ENCODE data around the gene PIWIL1. TPM values are rescaled to one million over a fixed set of nuclear protein-coding genes. Genes with fewer than 3 reads are reported as not detected.

The PIWIL1 gene
- total RNA-seq, 1 experiment from 2014 or later = not detected

DNA sequence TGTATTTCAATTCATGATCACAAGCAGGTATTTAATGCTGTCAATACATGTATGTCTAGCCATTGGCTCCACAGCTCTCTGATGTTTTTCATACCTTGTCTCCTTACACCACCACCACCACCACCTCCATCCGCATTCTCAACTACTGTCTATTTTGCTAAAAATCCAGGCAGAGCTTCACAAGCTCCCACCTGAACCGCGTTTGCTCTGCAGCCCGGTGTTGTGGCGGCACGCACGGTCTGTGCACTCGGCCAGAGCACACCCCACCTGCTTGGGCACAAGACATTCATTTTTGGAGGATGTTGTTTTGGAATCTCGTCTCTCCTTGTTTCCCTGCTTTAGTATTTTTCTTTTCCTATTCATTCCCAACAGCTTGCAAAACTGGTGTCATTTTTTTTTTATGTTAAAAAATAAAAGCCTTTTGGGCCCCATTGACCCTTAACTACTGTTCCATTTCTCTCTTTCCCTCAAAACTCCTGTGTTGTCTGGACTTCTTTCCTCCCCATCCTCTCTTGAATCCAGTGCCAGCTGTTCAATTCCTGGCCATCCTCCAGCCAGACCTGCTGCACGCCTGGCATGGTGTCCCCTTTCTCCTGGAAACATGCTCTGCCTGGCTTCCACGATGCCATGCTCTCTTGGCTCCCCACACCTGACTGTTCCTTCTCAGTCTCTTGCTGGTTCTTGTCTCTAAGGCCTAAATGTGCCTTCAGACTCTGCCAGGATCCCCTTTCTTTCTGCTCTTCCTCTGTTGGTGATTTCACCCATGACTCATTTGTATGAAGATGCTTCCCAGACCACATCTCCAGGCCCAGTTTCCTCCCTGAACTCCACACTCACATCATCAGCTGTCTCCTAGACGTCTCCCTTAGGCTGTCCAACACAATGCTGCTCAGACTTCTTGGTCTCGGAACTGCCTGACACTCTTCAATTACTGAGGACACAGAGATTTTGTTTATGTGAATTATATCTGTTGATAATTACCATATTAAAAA is 37.9 kb downstream of the PIWIL1 start:
- no peaks in the 10 kb centered on the region for H3K9me3 ChIP-seq (replicated peaks)
- DNase-seq = no peak
- H3K27ac ChIP-seq = no peak overlapping the region
- no peaks in the 10 kb centered on the region for H3K4me1 ChIP-seq
- H3K36me3 ChIP-seq = no peaks in the 10 kb centered on the region
- H3K4me3 ChIP-seq = no peak overlapping the region
- no peaks in the 10 kb centered on the region; the same call in 1 of the 2 replicates for H3K27me3 ChIP-seq

DNA sequence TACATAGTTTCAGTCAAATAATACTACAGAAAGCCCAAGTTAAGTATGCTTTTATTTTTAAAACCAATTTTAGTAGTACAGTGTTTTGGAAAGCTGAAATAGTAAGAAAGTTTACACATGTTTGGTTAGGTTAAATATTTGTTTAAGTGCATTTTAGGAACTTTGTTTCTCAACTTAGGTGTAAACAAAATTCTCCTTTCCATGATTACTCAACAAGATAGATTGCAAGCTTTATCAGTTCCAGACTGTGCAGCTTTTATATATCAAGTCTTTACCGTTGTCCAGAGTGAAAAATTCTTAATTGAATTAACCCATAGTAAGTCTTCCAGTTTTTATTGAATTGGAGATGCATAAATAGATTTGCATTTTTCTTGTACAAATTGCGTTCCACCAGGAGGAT is 45.1 kb downstream of the PIWIL1 start:
- Histone ChIP-seq H3K4me3 (no peak overlapping the region), H3K27me3 (no peaks in the 10 kb centered on the region), H3K27ac (no peak overlapping the region)

DNA sequence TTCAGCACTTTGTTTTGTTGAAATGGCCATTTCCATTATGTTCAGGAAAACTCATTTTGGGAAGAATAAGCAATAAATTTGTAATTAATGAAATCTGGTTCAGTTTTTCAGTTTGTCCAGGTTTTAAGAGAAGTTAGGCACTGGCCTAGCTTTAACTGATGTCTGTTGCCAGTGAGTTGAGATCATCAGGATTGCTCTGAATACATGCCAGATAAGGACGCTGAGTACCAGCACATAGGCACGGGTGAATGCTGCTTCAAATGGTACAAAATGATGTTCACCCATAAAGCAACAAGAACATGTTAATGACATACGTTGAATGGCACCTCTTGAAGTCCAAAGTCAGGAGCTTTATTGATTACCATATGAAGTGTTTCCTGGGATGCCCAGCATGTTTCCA is 46.5 kb downstream of the PIWIL1 start:
- Histone ChIP-seq H3K27me3 (no peaks in the 10 kb centered on the region), H3K4me3 (no peak overlapping the region), H3K4me1 (no peaks in the 10 kb centered on the region), H3K36me3 (no peaks in the 10 kb centered on the region), H3K27ac (no peak overlapping the region), H3K9me3 (replicated peaks) (no peaks in the 10 kb centered on the region)
- no peak for DNase-seq

More for the DNA sequence above, 45.1 kb downstream of the PIWIL1 start:
- Histone ChIP-seq H3K9me3 (replicated peaks) (no peaks in the 10 kb centered on the region), H3K36me3 (no peaks in the 10 kb centered on the region), H3K4me1 (no peaks in the 10 kb centered on the region)
- DNase-seq = no peak

DNA sequence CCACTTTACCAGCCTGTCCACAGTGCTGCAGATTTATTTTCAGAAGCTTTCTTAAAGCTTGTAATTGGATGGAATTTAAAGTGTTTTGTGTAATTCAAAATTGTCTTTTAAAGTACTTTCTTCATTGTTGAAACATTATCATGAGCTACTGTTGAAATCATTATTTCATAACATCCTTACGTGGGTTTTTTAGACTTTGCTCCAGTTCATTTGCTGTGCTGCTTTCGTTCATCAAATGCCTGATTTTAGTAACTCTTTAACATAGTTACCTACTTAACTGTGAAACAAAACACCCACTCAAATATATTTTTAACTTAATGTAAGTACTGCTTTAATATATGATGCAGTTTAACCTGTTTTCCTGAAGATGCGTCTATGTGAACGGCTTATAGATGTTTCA is 47.5 kb downstream of the PIWIL1 start:
- no peak for DNase-seq
- Histone ChIP-seq H3K27me3 (no peaks in the 10 kb centered on the region), H3K4me3 (no peak overlapping the region), H3K27ac (no peak overlapping the region), H3K36me3 (no peaks in the 10 kb centered on the region), H3K4me1 (no peaks in the 10 kb centered on the region), H3K9me3 (replicated peaks) (no peaks in the 10 kb centered on the region)

DNA sequence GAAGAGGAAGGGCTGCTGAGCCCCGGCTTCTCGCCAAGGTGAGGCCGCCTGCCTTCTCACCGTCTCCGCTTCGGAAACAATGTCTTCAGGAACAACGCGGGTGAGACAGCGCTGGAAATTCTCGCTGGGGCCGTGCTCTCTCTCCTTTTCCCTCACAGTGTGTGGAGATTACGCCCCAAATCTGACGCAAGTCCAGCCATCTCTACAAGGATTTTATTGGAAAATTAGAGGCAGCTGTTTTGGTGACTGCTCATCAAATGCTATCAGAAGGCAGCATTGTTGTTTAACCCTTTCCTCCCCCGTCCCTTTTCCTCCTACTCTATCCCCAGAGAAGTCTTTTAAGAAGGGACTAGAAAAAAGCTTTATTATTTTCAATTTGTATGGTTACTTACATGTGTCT is 53.5 kb downstream of the PIWIL1 start:
- H3K36me3 ChIP-seq = no peaks in the 10 kb centered on the region
- no peak for DNase-seq
- no peak overlapping the region for H3K27ac ChIP-seq
- H3K4me1 ChIP-seq = no peaks in the 10 kb centered on the region
- H3K9me3 ChIP-seq (replicated peaks) = no peaks in the 10 kb centered on the region
- H3K27me3 ChIP-seq = no peaks in the 10 kb centered on the region
- H3K4me3 ChIP-seq = no peak overlapping the region

DNA sequence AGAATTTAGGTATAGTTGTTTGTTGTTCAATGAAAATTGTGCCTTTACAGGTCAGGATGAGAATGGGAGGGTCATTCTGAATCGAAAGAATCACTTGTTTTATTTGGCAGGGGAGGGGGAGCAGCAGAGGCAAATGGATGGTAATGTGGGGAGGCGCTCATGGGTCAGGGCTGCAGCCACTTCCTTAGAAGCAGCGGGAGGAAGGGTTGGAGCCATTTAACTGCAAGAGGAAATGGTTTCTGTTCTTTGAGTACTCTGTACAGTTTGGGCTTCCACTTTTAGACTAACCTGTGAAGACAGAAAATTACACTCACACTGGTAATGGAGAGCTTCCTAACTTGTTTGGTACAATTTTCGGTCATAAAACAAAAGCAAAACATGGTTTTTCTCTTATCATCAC is 57.2 kb downstream of the PIWIL1 start:
- Histone ChIP-seq H3K27ac (no peak overlapping the region), H3K27me3 (no peaks in the 10 kb centered on the region; the same call in 1 of the 2 replicates), H3K36me3 (no peaks in the 10 kb centered on the region), H3K4me1 (no peaks in the 10 kb centered on the region), H3K4me3 (no peak overlapping the region), H3K9me3 (replicated peaks) (no peaks in the 10 kb centered on the region)
- no peak for DNase-seq

DNA sequence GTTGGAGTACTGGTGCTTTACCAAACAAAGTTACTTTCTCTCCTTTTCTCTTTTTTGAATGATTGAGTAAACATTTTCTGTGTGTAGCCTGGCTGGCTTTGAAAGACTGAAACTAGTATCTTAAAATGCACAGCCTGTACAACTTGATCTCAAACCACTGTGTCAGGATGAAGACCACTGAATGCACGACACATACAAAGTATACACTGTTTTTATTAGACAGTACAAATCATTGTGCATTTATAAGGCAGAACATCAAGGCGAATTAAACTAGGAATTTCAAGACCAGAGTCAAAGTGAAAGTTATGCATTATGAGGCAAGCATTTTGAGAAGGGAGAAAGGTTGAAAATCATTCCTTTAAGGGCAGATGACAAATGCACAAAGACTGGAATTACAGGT is 59.0 kb downstream of the PIWIL1 start:
- Histone ChIP-seq H3K4me1 (no peaks in the 10 kb centered on the region), H3K36me3 (no peaks in the 10 kb centered on the region), H3K9me3 (replicated peaks) (no peaks in the 10 kb centered on the region), H3K27ac (no peak overlapping the region), H3K27me3 (no peaks in the 10 kb centered on the region; the same call in 1 of the 2 replicates), H3K4me3 (no peak overlapping the region)
- DNase-seq = no peak

DNA sequence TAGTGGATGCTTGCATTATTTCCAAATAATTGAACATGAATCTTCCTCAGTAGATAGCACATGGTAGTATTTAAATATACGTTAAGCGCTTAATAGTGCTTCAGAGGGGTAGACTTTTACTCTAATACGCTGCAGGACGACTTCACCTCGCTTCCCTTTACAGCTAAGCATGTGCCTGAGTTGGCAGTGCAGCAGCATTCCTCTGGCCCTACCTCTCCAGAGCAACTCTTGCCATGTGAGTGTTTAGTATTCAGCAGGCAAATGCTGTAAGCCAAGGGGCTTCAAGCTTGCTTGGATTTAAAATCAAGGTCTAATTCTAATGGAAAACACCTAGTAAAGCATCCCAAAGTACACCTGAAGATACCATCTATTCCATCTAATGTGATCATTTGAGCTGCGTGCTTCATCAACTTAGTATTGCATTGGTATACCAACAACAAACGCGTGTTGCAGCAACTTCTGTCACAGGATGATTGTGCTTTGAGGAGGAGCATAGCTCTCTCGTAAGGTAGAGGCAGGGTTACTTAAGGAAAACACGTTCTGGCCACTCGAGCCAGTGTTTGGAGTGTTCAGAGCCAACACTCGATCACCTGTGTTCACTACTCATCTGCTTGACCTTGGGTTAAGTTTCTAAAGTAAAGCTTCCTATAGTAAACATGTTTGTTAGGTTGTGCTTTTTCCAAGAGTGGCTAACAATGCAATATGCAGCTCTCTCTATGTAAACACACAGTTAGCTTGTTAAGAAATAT is 60.6 kb downstream of the PIWIL1 start:
- no peaks in the 10 kb centered on the region for H3K9me3 ChIP-seq (replicated peaks)
- H3K36me3 ChIP-seq = no peaks in the 10 kb centered on the region
- no peak overlapping the region for H3K27ac ChIP-seq

DNA sequence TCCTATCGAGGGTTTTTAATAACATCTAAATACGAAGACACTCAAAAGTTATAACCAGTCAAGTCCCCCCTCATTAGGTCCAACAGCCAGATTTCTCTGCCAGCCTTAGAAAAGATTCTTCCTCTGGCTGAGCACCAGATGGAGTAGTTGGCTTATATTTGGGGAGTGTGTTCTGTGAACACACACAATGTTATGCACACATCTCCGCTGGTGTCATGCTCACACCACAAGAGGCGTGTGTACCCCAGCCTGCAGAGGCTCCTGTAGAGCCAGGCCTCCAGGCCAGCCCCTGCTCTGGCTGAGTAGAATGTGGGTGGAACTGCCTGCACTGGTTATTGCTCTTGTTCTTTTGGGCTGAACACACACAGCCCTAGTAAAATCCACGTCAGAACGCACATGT is 64.0 kb downstream of the PIWIL1 start:
- Histone ChIP-seq H3K4me1 (no peaks in the 10 kb centered on the region), H3K27ac (no peak overlapping the region), H3K27me3 (peaks cover 5% of the 10 kb centered on the region), H3K9me3 (replicated peaks) (no peaks in the 10 kb centered on the region), H3K4me3 (no peak overlapping the region), H3K36me3 (no peaks in the 10 kb centered on the region)
- DNase-seq = no peak

More for the DNA sequence above, 60.6 kb downstream of the PIWIL1 start:
- H3K4me3 ChIP-seq = no peak overlapping the region
- DNase-seq = no peak
- peaks cover 4% of the 10 kb centered on the region for H3K27me3 ChIP-seq
- no peaks in the 10 kb centered on the region for H3K4me1 ChIP-seq

DNA sequence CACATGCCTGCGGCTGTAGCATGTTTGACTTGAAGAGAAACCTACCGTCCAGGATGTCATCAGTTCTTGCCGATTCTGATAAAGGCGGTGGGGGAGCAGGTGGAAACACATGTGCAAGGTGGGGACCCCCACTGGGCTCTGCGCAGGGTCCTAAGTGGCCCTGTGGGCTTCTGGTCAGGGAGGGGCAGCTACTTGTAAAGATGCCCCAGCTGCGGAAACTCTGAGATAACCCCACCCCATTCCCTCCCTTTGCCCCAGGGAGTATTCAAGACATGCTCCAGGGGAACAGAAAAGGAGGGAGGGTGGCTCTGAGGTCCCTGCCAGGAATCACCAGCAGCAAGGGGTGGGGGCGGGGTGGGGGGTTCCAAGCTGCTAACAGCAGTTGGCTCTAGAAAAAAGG is 67.6 kb downstream of the PIWIL1 start:
- peaks cover 5% of the 10 kb centered on the region; the same call in 1 of the 2 replicates for H3K27me3 ChIP-seq
- H3K36me3 ChIP-seq = no peaks in the 10 kb centered on the region
- no peaks in the 10 kb centered on the region for H3K9me3 ChIP-seq (replicated peaks)
- H3K4me1 ChIP-seq = no peaks in the 10 kb centered on the region
- H3K4me3 ChIP-seq = no peak overlapping the region
- no peak overlapping the region for H3K27ac ChIP-seq
- DNase-seq = no peak

DNA sequence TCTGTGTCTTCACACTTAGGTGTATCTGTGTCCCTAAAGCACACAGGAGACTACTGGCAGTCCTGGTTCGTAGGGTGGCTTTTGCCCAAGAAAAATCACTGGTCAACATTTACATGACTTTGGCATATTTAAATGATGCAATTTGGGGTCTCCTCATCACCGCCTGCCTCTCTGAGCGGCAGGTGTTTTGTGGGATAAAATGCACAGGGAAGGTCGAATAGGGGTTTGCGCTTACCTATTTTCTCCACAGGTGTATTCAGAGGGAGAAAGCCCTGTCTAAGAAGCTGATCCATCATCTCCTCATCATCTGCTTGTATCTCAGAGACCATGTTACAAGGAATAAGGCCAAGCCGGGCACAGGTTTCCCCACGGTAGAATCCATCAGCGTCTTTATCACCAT is 74.7 kb downstream of the PIWIL1 start:
- H3K4me3 ChIP-seq = no peak overlapping the region
- no peaks in the 10 kb centered on the region for H3K9me3 ChIP-seq (replicated peaks)
- no peak for DNase-seq
- H3K27me3 ChIP-seq = peaks cover 4% of the 10 kb centered on the region; the same call in 1 of the 2 replicates
- no peak overlapping the region for H3K27ac ChIP-seq
- no peaks in the 10 kb centered on the region for H3K36me3 ChIP-seq
- H3K4me1 ChIP-seq = no peaks in the 10 kb centered on the region

DNA sequence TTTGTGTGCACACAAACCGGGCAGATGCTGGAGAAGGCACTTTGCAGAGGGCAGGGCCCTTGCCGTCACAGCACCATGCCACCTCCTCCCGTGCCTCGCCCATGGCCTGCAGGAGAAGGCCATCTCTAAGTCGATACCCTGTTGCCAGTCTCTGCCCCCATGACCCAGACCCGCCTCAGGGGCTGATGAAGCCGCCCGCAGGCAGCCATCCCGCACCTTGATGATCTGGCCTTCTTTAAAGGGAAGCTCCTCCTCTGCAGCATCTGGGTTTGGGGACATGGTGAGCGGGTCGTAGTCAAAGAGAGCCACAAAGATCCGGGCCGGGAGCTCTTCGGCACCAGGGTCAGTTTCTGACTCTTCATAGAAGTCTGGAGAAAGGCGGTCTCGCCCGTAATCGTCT is 76.2 kb downstream of the PIWIL1 start:
- Histone ChIP-seq H3K27me3 (peaks cover 4% of the 10 kb centered on the region; the same call in 1 of the 2 replicates), H3K9me3 (replicated peaks) (no peaks in the 10 kb centered on the region), H3K27ac (no peak overlapping the region), H3K4me3 (no peak overlapping the region), H3K36me3 (no peaks in the 10 kb centered on the region), H3K4me1 (0 out of 2 replicates have a peak, but pooled peaks cover 5% of the 10 kb centered on the region)
- DNase-seq = no peak

DNA sequence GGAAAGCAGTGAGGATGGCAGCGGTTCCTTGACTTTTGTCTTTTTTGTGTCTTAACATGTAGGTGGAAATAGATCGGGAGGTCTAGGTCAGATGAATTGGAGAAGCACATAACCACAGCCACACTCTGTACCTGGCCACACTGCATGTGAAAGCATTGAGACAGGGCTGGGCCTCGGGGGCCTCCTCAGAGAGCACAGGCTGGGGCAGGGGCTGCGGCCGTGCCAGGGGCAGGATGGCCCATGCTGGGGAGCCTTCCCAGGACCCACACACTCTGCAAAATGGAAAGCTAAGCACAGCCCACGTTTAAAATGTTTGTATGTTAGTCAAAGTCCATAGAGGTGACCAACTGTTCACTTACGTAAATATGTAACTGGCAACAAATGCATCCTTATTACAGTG is 76.7 kb downstream of the PIWIL1 start:
- peaks cover 4% of the 10 kb centered on the region; the same call in 1 of the 2 replicates for H3K27me3 ChIP-seq
- no peaks in the 10 kb centered on the region for H3K9me3 ChIP-seq (replicated peaks)
- no peak for DNase-seq
- 0 out of 2 replicates have a peak, but pooled peaks cover 5% of the 10 kb centered on the region for H3K4me1 ChIP-seq
- H3K36me3 ChIP-seq = no peaks in the 10 kb centered on the region
- no peak overlapping the region for H3K4me3 ChIP-seq
- no peak overlapping the region for H3K27ac ChIP-seq

DNA sequence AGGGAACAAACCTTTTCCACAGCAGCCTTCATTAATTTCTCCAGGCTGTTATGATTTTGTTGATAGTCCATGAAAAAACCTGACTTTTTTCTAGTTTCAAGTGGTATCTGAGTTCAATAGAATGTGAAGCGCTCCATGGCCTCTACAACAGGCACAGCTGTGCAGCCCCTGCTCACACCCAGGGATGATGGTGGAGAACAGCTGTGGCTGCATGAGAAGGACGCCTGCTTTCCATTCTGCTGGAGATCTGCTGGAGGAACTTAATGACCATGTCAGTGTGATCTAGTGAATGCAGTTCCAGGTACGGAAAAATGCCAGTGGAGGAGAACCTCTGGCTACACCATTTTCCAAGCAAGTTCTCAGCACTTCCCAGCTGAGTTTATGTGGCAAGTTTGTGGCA is 80.6 kb downstream of the PIWIL1 start:
- Histone ChIP-seq H3K4me3 (no peak overlapping the region), H3K9me3 (replicated peaks) (no peaks in the 10 kb centered on the region), H3K4me1 (0 out of 2 replicates have a peak, but pooled peaks cover 5% of the 10 kb centered on the region), H3K27me3 (peaks cover 6% of the 10 kb centered on the region; the same call in 1 of the 2 replicates), H3K27ac (no peak overlapping the region), H3K36me3 (no peaks in the 10 kb centered on the region)
- DNase-seq = peak; percentile 42 to 63

DNA sequence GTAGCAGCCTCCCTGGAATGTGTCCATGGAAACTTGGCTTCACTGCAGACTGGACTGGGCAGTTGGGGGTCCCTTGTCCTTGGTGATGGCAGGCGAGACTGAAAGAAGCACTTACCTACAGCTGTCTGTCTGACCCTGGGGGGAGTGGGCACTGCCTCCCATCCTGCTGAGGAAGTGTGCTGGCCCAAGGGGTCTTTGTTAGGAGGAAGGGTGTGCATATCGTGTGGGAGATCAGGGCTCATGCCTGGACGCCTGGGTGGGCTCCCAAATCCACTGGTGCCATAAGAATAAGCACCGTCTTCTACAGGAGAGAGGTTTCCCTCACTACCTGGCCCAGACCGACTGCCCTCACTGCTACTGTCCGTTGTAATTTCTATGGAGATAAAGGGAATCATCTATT is 81.4 kb downstream of the PIWIL1 start:
- Histone ChIP-seq H3K27ac (no peak overlapping the region), H3K36me3 (no peaks in the 10 kb centered on the region), H3K4me1 (0 out of 2 replicates have a peak, but pooled peaks cover 5% of the 10 kb centered on the region), H3K9me3 (replicated peaks) (no peaks in the 10 kb centered on the region), H3K4me3 (no peak overlapping the region), H3K27me3 (peaks cover 6% of the 10 kb centered on the region; the same call in 1 of the 2 replicates)
- no peak for DNase-seq
